T-helper 2 cell treated with Interferon-gamma antibody and Interleukin-4, amounts not matched to agents 5 μg/mL and 100 μg/mL, for 36 hours (primary cell): ENCODE data around the gene CDC14C.
"Not testable (repeated sequence)": the region's sequence is repeated elsewhere in the genome, so short reads cannot be mapped to it uniquely, and the experiment has no call there.

Experiments
- DNase-seq: peaks from one replicate; pipeline ENCODE4 v3.0.0; 2021; ENCODE audit warnings: low spot score
- H3K27ac Mint-ChIP-seq: one replicate; pipeline ENCODE4 v1.8.0; 2021; ENCODE audit warnings: mild to moderate bottlenecking, mixed read lengths
- H3K27me3 Mint-ChIP-seq: one replicate; pipeline ENCODE4 v1.8.0; 2021; ENCODE audit warnings: low read depth, mixed read lengths
- H3K36me3 Mint-ChIP-seq: one replicate; pipeline ENCODE4 v1.8.0; 2021; ENCODE audit warnings: low read depth, mixed read lengths
- H3K4me1 Mint-ChIP-seq: one replicate; pipeline ENCODE4 v1.8.0; 2021; ENCODE audit warnings: low read depth, mixed read lengths
- H3K4me3 Mint-ChIP-seq: one replicate; pipeline ENCODE4 v1.8.0; 2022; ENCODE audit warnings: mild to moderate bottlenecking, moderate library complexity, mixed read lengths
- H3K9me3 Mint-ChIP-seq: one replicate; pipeline ENCODE4 v1.8.0; 2021; ENCODE audit warnings: mixed read lengths

The CDC14C gene

DNA sequence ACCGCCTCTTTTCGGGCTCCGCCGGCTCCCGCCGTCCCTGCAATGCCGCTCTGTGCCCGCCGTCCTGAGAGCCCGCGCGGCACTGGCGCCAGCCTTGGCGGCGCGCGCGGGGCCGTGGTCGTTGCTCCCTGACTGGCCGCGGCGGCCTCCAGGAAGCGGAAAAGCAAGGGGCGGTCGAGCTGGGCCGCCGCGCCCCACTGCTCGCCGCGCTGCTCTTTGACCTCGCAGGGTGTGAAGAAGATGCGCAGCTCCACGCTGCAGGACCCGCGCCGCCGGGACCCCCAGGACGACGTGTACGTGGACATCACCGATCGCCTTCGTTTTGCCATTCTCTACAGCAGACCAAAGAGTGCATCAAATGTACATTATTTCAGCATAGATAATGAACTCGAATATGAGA, at the start of gene CDC14C:
CDC14C (plus strand) TSS at position 115 of the 400 bp plus-strand sequence; CDS start at position 241, 126 bp downstream.
- no peak within 1 kb of the TSS for H3K4me3 Mint-ChIP-seq
- H3K4me1 Mint-ChIP-seq, result no peaks in the 10 kb centered on the region
- H3K36me3 Mint-ChIP-seq, result no peaks in the 10 kb centered on the region
- no peak for DNase-seq
- no peaks in the 10 kb centered on the region for H3K9me3 Mint-ChIP-seq
- no peak within 1 kb of the TSS for H3K27ac Mint-ChIP-seq
- H3K27me3 Mint-ChIP-seq, result no peaks in the 10 kb centered on the region

GRCh38 chr7:48875045-48875916, 49.1 kb upstream of the CDC14C start:
- no peaks in the 10 kb centered on the region for H3K27me3 Mint-ChIP-seq
- no peak overlapping the region for H3K27ac Mint-ChIP-seq
- no peaks in the 10 kb centered on the region for H3K9me3 Mint-ChIP-seq
- no peak for DNase-seq
- H3K4me3 Mint-ChIP-seq, result no peak overlapping the region
- no peaks in the 10 kb centered on the region for H3K4me1 Mint-ChIP-seq
- H3K36me3 Mint-ChIP-seq, result no peaks in the 10 kb centered on the region

DNA sequence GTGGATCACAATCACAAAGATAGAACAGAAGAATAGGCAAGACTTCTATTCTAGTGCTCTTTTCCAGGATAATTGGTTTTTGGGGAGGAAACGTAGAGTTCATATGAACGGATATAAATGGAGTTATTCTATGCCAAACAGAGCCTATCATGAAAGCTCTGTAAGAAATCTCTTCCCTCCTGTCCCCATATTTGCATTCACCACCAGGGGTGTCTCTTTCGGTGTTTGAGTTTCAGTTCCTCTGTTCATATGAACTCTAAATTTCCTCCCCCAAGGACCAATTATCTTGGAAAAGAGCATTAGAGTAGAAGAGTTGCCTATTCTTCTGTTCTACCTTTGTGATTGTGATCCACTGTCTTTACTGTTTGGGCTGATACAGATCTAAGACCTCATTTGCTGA, 48.3 kb upstream of the CDC14C start:
- Mint-ChIP-seq H3K36me3 (no peaks in the 10 kb centered on the region), H3K4me1 (no peaks in the 10 kb centered on the region), H3K27me3 (no peaks in the 10 kb centered on the region), H3K27ac (no peak overlapping the region), H3K4me3 (no peak overlapping the region), H3K9me3 (no peaks in the 10 kb centered on the region)
- no peak for DNase-seq

DNA sequence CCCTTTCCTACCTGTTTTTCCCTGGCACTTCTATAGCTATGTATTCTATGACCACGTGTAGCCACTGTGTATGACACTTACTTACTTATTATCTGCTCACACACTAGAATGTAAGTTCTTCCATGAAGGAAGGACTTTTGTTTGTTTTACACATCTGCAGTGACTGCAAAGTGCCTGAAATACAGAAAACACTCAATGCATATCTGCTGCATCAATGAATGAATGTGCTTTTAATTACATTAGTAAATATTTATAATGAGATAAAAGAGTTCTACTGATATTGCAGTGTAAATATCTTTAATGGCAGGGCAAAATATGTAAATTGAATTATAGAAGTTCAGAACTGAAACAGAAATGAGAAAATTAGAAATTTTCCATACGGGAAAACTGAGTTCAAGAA, 43.5 kb upstream of the CDC14C start:
- H3K4me1 Mint-ChIP-seq, result no peaks in the 10 kb centered on the region
- peaks cover 10% of the 10 kb centered on the region for H3K9me3 Mint-ChIP-seq
- H3K36me3 Mint-ChIP-seq, result no peaks in the 10 kb centered on the region
- H3K27me3 Mint-ChIP-seq, result no peaks in the 10 kb centered on the region
- no peak overlapping the region for H3K27ac Mint-ChIP-seq
- no peak for DNase-seq
- no peak overlapping the region for H3K4me3 Mint-ChIP-seq

- DNase-seq, result no peak
- Mint-ChIP-seq H3K27ac (no peak overlapping the region), H3K27me3 (no peaks in the 10 kb centered on the region), H3K9me3 (peaks cover 14% of the 10 kb centered on the region), H3K4me3 (no peak overlapping the region), H3K4me1 (no peaks in the 10 kb centered on the region), H3K36me3 (no peaks in the 10 kb centered on the region)
Measured at GRCh38 chr7:48887500-48887899, 36.8 kb upstream of the CDC14C start.

DNA sequence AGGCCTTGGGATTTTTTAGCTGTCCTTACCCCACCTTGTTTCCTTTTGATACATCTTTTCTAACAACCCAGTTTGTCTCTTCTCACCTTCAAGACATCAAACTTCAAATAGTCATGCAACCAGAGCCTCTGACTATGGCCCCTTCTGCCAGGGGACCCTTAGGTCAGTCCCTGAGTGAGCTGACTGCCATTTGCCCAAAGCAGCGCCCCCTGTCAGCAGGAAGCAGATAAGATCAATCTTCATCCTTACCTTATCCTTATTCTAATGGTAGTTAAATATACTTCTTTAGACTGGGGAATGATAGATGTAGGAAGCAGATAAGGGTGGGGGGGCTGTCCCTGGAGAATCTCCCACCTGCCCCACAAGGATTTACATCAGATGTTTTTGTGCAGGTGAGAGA, 29.8 kb upstream of the CDC14C start:
- Mint-ChIP-seq H3K4me1 (no peaks in the 10 kb centered on the region), H3K9me3 (peaks cover 4% of the 10 kb centered on the region), H3K4me3 (no peak overlapping the region), H3K27ac (no peak overlapping the region), H3K27me3 (no peaks in the 10 kb centered on the region), H3K36me3 (no peaks in the 10 kb centered on the region)
- DNase-seq, result no peak

- no peak overlapping the region for H3K4me3 Mint-ChIP-seq
- H3K9me3 Mint-ChIP-seq, result peaks cover 7% of the 10 kb centered on the region
- H3K27ac Mint-ChIP-seq, result no peak overlapping the region
- DNase-seq, result no peak
- H3K4me1 Mint-ChIP-seq, result no peaks in the 10 kb centered on the region
- H3K36me3 Mint-ChIP-seq, result no peaks in the 10 kb centered on the region
- H3K27me3 Mint-ChIP-seq, result no peaks in the 10 kb centered on the region
Measured at GRCh38 chr7:48899932-48900331, 24.4 kb upstream of the CDC14C start.

GRCh38 chr7:48901966-48902365, 22.4 kb upstream of the CDC14C start:
- Mint-ChIP-seq H3K27me3 (no peaks in the 10 kb centered on the region), H3K27ac (no peak overlapping the region), H3K36me3 (no peaks in the 10 kb centered on the region), H3K4me1 (no peaks in the 10 kb centered on the region), H3K4me3 (no peak overlapping the region), H3K9me3 (peaks cover 11% of the 10 kb centered on the region)
- DNase-seq, result no peak

GRCh38 chr7:48904975-48905374, 19.4 kb upstream of the CDC14C start:
- peaks cover 16% of the 10 kb centered on the region for H3K9me3 Mint-ChIP-seq
- H3K27me3 Mint-ChIP-seq, result no peaks in the 10 kb centered on the region
- no peak for DNase-seq
- no peak overlapping the region for H3K4me3 Mint-ChIP-seq
- no peaks in the 10 kb centered on the region for H3K4me1 Mint-ChIP-seq
- no peak overlapping the region for H3K27ac Mint-ChIP-seq
- no peaks in the 10 kb centered on the region for H3K36me3 Mint-ChIP-seq

DNA sequence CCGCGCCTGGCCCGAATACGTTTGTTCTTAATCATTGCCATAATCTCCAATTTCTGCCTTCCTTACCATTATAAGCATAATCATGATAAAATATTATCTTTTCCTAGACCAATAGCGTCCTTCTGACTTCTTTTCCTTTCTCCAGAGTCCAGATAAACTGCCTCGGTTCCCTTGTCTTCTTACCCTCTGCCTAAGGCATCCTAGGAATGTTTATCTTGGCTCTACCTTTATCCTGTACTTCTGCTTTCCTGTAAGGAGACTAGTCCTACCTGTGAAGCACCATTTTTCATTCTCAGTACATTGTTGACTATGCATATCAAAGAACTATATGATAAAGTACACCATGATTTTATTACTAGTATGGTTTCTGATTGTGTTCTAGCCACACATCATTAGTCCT, 18.7 kb upstream of the CDC14C start:
- H3K4me3 Mint-ChIP-seq, DNase-seq, H3K27ac Mint-ChIP-seq, H3K4me1 Mint-ChIP-seq, H3K27me3 Mint-ChIP-seq, H3K36me3 Mint-ChIP-seq: not testable (repeated sequence)
- peaks cover 16% of the 10 kb centered on the region for H3K9me3 Mint-ChIP-seq

GRCh38 chr7:48909887-48910286, 14.5 kb upstream of the CDC14C start:
- peaks cover 13% of the 10 kb centered on the region for H3K9me3 Mint-ChIP-seq
- not testable (repeated sequence) for H3K4me3 Mint-ChIP-seq, DNase-seq, H3K4me1 Mint-ChIP-seq, H3K27me3 Mint-ChIP-seq, H3K27ac Mint-ChIP-seq, H3K36me3 Mint-ChIP-seq

DNA sequence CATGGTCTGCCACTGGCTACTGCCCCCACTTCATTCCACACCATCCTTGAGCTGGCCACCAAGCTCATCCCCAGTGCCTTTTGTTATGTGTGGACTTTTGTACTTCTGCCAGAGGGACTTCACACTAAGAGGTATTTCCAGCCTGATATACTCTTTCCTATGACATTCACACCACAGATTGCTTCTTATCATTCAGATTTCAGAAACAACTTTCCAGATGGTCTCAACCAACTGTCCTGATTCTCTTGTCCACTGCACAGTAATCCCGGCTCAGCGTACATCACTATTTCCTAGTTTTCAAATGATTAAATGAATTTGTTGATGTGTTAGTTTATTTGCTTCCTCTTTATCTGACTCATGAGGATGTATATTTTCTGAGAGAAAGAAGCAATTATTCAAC, 7.1 kb downstream of the CDC14C start:
- no peaks in the 10 kb centered on the region for H3K27me3 Mint-ChIP-seq
- H3K36me3 Mint-ChIP-seq, result no peaks in the 10 kb centered on the region
- H3K9me3 Mint-ChIP-seq, result no peaks in the 10 kb centered on the region
- no peaks in the 10 kb centered on the region for H3K4me1 Mint-ChIP-seq
- no peak overlapping the region for H3K27ac Mint-ChIP-seq
- DNase-seq, result no peak
- H3K4me3 Mint-ChIP-seq, result no peak overlapping the region

DNA sequence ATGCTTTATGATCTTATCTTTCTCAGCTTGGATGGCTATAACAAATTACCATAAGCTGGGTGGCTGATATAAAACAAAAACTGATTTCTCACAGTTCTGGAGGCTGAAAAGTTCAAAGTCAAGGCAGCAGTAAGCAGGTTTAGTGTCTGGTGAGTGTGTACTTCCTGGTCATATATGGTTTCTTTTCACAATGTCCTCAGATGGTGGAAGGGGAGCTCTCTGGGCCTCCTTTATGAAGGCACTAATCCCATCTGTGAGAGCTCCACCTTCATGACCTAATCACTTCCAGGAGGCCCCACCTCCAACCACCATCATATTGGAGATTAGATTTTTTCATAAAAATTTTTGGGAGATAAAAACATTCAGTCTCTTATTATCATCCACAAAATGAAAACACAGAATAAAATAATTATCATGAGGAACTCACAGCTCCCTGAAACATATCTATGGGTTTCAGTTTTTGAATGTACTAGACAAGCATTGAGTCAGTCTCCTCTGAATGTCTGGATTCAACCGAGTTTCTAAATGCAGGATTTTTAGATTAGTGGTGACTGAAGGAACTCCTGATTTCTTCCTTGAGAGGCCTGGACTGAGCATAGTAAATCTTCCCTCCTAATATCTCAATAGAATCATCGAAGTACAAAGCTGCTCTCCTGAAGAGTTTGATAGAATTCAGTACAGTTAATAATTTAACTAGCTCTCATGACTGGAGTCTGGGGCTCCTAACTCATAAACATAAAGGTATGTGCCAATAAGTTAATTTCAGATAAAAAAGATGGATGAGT, 8.0 kb downstream of the CDC14C start:
- no peaks in the 10 kb centered on the region for H3K27me3 Mint-ChIP-seq
- no peak overlapping the region for H3K27ac Mint-ChIP-seq
- H3K9me3 Mint-ChIP-seq, result no peaks in the 10 kb centered on the region
- H3K36me3 Mint-ChIP-seq, result no peaks in the 10 kb centered on the region
- H3K4me3 Mint-ChIP-seq, result no peak overlapping the region
- no peaks in the 10 kb centered on the region for H3K4me1 Mint-ChIP-seq
- DNase-seq, result no peak

DNA sequence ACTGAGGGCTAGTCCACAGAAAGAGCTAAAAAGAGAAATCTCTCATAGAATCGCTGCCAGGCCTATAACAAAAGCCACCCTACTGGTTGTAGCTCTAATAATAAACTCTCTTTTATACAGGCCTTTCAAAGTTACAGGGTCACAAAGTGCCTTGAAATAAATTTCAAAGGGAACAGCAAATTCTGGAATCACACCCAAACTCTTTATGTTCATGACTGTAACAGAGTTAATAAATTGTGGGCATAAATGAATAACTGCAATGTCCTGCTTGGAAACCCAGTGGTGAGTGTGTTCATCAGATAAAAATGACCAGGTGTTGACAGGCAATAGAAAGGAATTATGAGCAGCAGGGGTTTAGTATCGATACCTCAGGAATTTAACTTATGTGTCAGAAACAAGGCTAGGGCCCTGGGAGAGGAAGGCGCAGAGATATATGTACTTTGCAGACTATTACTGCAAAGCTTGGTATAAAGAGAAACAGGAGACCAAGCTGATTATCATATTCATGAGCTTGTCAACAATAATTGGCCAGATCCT, 9.3 kb downstream of the CDC14C start:
- DNase-seq, result no peak
- H3K27me3 Mint-ChIP-seq, result no peaks in the 10 kb centered on the region

More for the DNA sequence above, 9.3 kb downstream of the CDC14C start:
- no peaks in the 10 kb centered on the region for H3K9me3 Mint-ChIP-seq
- no peaks in the 10 kb centered on the region for H3K4me1 Mint-ChIP-seq
- no peak overlapping the region for H3K27ac Mint-ChIP-seq
- no peaks in the 10 kb centered on the region for H3K36me3 Mint-ChIP-seq
- H3K4me3 Mint-ChIP-seq, result no peak overlapping the region
